ENCODE data around the gene RAB3C.

DNA sequence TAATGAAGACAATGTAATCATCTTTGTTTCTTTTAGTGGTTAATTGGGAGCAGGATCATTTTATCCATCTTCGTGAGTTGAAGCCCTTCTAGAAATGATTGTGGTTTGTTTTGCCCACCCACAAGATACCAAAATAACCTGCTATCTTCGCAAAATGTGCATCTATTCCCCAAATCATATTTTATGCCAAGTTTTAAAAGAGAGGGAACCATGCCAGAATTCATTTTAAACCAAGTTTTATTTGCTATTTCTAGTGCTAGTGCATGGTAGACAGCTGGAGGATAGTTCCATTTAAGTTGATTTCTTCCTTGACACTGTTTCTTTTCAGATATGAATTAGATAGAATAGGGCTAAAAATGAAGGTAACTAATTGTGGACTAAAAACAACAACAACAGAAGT, 104.2 kb downstream of the RAB3C start:
- TF ChIP-seq, protein P1, sequence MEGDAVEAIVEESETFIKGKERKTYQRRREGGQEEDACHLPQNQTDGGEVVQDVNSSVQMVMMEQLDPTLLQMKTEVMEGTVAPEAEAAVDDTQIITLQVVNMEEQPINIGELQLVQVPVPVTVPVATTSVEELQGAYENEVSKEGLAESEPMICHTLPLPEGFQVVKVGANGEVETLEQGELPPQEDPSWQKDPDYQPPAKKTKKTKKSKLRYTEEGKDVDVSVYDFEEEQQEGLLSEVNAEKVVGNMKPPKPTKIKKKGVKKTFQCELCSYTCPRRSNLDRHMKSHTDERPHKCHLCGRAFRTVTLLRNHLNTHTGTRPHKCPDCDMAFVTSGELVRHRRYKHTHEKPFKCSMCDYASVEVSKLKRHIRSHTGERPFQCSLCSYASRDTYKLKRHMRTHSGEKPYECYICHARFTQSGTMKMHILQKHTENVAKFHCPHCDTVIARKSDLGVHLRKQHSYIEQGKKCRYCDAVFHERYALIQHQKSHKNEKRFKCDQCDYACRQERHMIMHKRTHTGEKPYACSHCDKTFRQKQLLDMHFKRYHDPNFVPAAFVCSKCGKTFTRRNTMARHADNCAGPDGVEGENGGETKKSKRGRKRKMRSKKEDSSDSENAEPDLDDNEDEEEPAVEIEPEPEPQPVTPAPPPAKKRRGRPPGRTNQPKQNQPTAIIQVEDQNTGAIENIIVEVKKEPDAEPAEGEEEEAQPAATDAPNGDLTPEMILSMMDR (IDR thresholded peaks at IDR 0.05; ENCODE audit: low read depth, low read length), result no peak
- TF ChIP-seq EZH2phosphoT487 (IDR thresholded peaks at IDR 0.05; ENCODE audit: low read depth), result no peak
